ENCODE measurements around the gene GAL3ST3.
"Not testable (repeated sequence)": the region's sequence is repeated elsewhere in the genome, so short reads cannot be mapped to it uniquely, and the experiment has no call there.

The GAL3ST3 gene

GRCh38 chr11:66012371-66012945, 36.5 kb downstream of the GAL3ST3 start:
- DNase-seq: no peak

- peak; percentile 19 for DNase-seq
These were observed 37.1 kb downstream of the GAL3ST3 start, which contains the start of gene CST6 for GRCh38 chr11:66011785-66012303. TSS of gene CST6 (plus strand) at chr11:66012008. CDS start at chr11:66012045, 37 bp downstream.

DNA sequence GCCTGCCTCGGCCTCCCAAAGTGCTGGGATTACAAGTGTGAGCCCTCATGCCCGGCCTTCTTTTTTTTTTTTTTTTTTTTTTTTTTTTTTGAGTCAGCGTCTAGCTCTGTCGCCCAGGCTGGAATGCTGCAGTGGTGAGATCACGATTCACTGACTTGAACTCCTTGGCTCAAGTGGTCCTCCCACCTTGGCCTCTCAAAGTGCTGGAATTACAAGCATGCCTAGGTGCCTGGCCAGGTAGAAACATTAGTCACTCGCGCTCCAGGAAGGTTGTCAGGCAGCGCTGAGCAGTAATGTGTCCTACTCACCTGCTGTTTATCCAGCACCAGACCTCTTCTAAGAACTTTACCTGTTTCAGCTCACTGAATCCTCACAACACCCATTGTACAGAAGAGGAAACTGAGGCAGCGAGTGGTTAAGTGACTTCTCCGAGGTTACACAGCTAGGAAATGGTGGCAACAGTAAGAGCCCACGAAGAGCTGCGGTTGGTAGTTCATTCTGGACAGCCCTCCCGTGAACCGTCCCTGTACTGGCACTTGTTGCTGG, 37.6 kb downstream of the GAL3ST3 start:
- no peak for DNase-seq

DNA sequence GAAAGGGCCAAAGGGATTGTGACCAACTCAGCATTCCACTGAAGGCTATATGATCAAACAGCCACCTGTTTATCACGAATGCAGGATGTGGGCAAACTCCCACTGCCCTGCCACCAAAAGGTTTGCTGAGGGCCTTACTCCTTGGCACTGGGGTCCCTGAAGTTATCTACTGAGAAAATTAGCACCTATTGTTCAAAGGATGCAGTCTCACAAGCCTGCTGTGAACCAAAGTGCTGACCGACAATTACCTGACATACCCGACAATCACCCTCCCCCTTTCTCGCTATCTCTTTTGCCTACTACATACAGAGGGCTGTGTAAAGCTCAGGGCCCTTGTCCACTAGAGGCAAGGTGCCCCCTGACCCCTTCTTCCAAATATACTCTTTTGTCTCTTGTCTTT, 38.9 kb downstream of the GAL3ST3 start:
- DNase-seq: not testable (repeated sequence)

DNA sequence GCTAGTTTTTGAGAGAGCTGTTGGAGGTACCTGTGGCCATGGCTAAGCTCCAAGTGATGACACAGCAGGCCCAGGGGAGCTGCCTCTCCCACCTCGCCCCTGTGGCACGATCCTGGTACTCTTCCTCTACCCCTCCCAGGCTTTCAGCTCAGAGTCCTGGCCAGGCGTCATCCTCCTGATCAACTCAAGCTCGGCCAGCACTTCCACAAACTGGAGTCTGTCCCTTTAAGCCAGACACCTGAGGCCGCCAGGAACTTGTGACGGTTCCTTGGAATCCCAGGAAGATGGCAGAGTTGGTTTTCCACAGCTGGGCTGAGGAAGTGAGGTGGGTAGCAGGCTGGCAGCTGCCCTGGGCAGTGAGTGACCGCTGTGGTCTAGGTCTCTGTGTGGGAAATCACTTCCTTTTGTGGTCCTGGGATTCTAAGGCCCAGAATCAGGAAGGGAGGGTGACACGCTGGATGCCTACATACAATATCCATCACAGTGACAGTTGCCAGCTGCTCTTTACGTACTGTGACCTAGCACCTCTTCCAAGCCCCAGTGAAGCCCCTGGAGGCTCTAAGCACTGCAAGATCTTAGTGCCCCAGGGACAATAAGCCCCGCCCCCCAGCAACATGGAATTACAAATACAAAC, 40.4 kb downstream of the GAL3ST3 start:
- peak; percentile 23 for DNase-seq

GRCh38 chr11:66008095-66008467, 40.9 kb downstream of the GAL3ST3 start:
- no peak for DNase-seq

DNA sequence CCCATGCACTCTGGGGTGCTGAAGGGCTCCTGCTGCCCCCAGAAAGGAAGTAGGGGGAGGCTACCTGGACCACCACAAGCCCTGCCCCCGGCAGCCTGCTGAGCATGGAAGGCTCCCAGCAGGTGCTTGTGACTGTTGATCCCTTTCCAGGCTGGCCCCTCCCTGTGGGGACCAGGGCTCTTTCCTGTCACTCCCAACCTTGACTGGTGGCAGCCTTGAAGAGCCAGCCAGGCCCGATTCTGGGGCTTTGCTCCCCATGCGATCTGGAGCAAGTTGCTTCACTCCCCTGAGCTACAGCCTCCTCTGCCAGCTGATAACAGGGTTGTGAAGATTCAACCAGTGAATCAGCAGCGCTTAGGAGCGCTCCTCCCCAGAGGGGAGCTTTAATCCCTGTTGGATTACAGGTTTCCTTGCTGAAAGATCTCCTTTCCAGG, 41.7 kb downstream of the GAL3ST3 start:
- no peak for DNase-seq

GRCh38 chr11:66006891-66007176, 42.1 kb downstream of the GAL3ST3 start:
- DNase-seq: no peak

GRCh38 chr11:66006134-66006890, 42.6 kb downstream of the GAL3ST3 start:
- no peak for DNase-seq

DNA sequence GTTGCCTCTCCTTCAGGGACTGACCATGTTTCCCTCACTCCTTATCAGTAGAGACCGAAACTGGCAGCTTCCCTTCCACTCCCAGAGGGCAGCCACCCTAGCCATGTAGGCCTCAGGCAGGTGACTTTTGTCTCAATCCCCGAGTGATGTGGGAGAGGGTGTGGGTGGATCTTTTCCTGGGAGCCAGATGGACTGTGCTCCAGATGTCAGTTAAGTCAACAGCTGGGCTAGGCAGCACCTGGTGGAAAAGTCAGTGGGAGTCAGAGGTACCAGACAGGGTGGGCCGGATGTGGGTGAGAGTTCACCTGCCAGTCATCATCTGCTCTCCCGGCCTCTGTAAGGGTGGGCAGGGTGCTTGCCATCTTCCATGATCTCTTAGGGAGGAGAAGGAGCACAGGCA, 44.8 kb downstream of the GAL3ST3 start:
- no peak for DNase-seq

DNA sequence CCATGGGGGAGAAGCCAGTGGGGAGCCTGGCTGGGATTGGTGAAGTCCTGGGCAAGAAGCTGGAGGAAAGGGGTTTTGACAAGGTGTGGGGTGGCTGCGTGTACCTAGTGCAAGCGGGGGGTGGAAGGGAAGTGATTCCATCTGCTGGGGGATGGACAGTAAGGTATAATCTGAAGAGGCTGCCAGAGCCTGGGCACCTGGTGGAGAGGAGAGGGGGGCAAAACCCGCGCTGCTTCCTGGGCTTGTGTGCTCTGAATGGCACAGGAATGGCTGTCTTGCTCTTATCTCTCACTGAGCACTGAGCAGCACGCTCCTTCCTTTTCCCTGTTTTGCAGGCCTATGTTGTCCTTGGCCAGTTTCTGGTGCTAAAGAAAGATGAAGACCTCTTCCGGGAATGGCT, 45.7 kb downstream of the GAL3ST3 start:
- DNase-seq: no peak

- DNase-seq: no peak
These were observed 46.2 kb downstream of the GAL3ST3 start for GRCh38 chr11:66002648-66003225.

DNA sequence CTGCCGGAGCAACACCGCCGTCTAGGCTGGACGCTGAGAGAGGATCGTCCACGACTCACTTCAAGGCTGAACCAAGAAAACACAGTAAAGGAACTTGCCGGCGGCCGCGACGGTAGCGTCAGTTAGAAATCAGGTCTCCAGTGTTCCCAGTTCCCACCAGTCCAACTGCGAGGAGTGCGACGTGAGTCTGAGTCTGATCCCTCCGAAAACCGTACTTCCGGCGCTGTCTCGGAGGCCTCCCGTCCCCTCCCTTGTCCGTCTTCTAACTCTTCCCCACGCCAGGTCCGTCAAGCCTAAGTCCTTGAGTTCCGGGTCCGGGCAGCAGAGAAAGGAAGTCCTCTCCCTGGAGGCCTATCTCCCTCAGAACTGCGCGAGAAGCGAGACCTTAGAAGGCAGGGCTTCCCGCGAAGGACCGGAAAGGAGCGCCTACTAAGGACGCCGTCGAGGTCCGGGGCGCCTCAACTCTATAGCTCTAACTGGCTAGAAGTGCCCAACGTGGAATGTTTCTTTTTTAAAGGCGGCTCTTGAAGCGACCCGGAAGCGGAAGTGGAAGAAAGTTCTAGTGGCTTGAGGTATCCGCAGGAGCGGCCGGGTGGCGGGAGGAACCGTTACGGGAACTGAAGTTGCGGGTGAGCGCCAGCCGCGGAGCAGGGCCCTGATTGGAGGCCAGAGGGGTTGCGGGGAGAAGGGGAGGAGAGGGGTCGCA, 46.9 kb downstream of the GAL3ST3 start, which contains the start of the genes BANF1 and EIF1AD:
Gene BANF1, plus strand, starts transcription at position 562 of the 706 bp plus-strand sequence. CDS start 748 bp downstream, outside the sequence.
Gene EIF1AD, minus strand, starts transcription at position 216 of the 706 bp plus-strand sequence. CDS start 1,768 bp downstream, outside the sequence.
- peak; percentile 98 for DNase-seq

- DNase-seq: no peak
These were observed 51.7 kb downstream of the GAL3ST3 start for GRCh38 chr11:65997286-65997685.

- DNase-seq: no peak
These were observed 56.9 kb downstream of the GAL3ST3 start for GRCh38 chr11:65992056-65992455.
